HepG2 (cell line): ENCODE data around the gene SLIT1. TPM values are rescaled to one million over a fixed set of nuclear protein-coding genes. Genes with fewer than 3 reads are reported as not detected.

Source experiments
- ATAC-seq: fragments of 200-7000 bp; cut with Tn5 transposase; 3 replicates; pipeline ENCODE4 v1.9.1; 2020; ENCODE audit warnings: mild to moderate bottlenecking, moderate library complexity
- BruUV-seq: library from RNA; stranded (reverse); fragments of 400-500 nt; replicated peaks from 2 replicates; lab custom pipeline; 2021; lab: Mats Ljungman, UMichigan
- CTCF ChIA-PET: fragments of 300-600 bp; formaldehyde crosslinking; extraction: SDS; loops from one replicate; lab custom pipeline; 2021; ENCODE audit warnings: low total read pairs, inconsistent platforms, low intra/inter-chr PET ratio; lab: Yijun Ruan, JAX
- POLR2A ChIA-PET: fragments of 350-600 bp; sonication (Branson Sonifier 250); formaldehyde crosslinking; loops from one replicate; lab custom pipeline; 2020; ENCODE audit warnings: antibody characterized with exemption, inconsistent platforms; lab: Yijun Ruan, JAX
- DNase-seq: peaks from one replicate; pipeline ENCODE4 v3.0.0-alpha.2; 2015; ENCODE audit warnings: low spot score
- FAIRE-seq: peaks from 3 replicates; lab custom pipeline; 2011; peaks lifted over from hg19 to GRCh38; lab: Jason Lieb, UNC
- H2AFZ ChIP-seq: one replicate; pipeline ENCODE4 v1.6.1; 2011; ENCODE audit warnings: low read length, inconsistent platforms
- H3K27ac ChIP-seq: fragments of 300-600 bp; 3 replicates; pipeline ENCODE4 v1.8.0; 2011; ENCODE audit warnings: mixed run types, mild to moderate bottlenecking, mixed read lengths, low read length, inconsistent platforms; ENCODE audit not compliant: insufficient read depth; ENCODE audit errors: extremely low read length
- H3K27me3 ChIP-seq, 2 experiments: fragments of 200-600 bp in 1 of 2; 2 replicates in 1 of 2; 3 replicates in 1 of 2; pipeline versions ENCODE4 v1.6.0 to v1.8.0; 2011; ENCODE audit warnings: low read length in 2 of 2, mild to moderate bottlenecking in 2 of 2, moderate library complexity in 2 of 2, inconsistent platforms in 1 of 2; ENCODE audit not compliant: insufficient read depth in 2 of 2, control insufficient read depth in 1 of 2
- H3K36me3 ChIP-seq, 2 experiments: fragments of 200-600 bp in 1 of 2; replicated peaks in 1 of 2; 2 replicates in 1 of 2; 3 replicates in 1 of 2; pipeline versions ENCODE4 v1.5.1 to v1.8.0; 2011; ENCODE audit warnings: low read length in 2 of 2, inconsistent platforms in 1 of 2; ENCODE audit not compliant: insufficient read depth in 2 of 2, control insufficient read depth in 1 of 2
- H3K4me1 ChIP-seq: 2 replicates; pipeline ENCODE4 v1.5.1; 2012; ENCODE audit warnings: low read length, inconsistent platforms; ENCODE audit not compliant: insufficient read depth
- H3K4me2 ChIP-seq: 2 replicates; pipeline ENCODE4 v1.6.0; 2011; ENCODE audit warnings: low read depth, low read length, inconsistent platforms
- H3K4me3 ChIP-seq, 3 experiments: fragments of 200-600 bp in 1 of 3; sonication (generic), shearing (Covaris generic) in 1 of 3; replicated peaks in 1 of 3; 2 replicates each; pipeline ENCODE4 v1.5.1; 2011 to 2016; ENCODE audit warnings: low read length in 3 of 3, inconsistent platforms in 2 of 3, low read depth in 2 of 3, mild to moderate bottlenecking in 2 of 3, control low read depth in 1 of 3, mixed read lengths in 1 of 3; ENCODE audit not compliant: insufficient read depth in 1 of 3
- H3K79me2 ChIP-seq: one replicate; pipeline ENCODE4 v1.6.1; 2011; ENCODE audit warnings: low read length, inconsistent platforms; ENCODE audit not compliant: insufficient read depth
- H3K9ac ChIP-seq: 2 replicates; pipeline ENCODE4 v1.6.0; 2011; ENCODE audit warnings: mild to moderate bottlenecking, low read depth, low read length, inconsistent platforms; ENCODE audit not compliant: insufficient read depth
- H3K9me3 ChIP-seq: 2 replicates; pipeline ENCODE4 v1.5.1; 2012; ENCODE audit warnings: mild to moderate bottlenecking, low read length
- H4K20me1 ChIP-seq: 2 replicates; pipeline ENCODE4 v1.6.0; 2011; ENCODE audit warnings: inconsistent platforms, mild to moderate bottlenecking, low read length, moderate library complexity; ENCODE audit not compliant: insufficient read depth
- BCL3 ChIP-seq: sonication (generic); formaldehyde crosslinking; IDR thresholded peaks from 2 replicates; pipeline ENCODE4 v1.5.1; 2020; ENCODE audit warnings: mild to moderate bottlenecking, missing genetic modification reagents, moderate library complexity
- BRF2 ChIP-seq: sonication (generic); formaldehyde crosslinking; IDR thresholded peaks from 2 replicates; pipeline ENCODE4 v1.8.1; 2022; ENCODE audit warnings: mild to moderate bottlenecking, missing genetic modification reagents
- DMTF1 ChIP-seq: sonication (generic); formaldehyde crosslinking; IDR thresholded peaks from 2 replicates; pipeline ENCODE4 v1.4.0; 2020; ENCODE audit warnings: mild to moderate bottlenecking, missing genetic modification reagents
- HDAC1 ChIP-seq: sonication (generic); formaldehyde crosslinking; IDR thresholded peaks from 2 replicates; pipeline ENCODE4 v1.5.1; 2020; ENCODE audit warnings: mild to moderate bottlenecking, missing genetic modification reagents
- POLR2G ChIP-seq: fragments of 200-400 bp; formaldehyde crosslinking; IDR thresholded peaks from 2 replicates; pipeline ENCODE4 v1.6.1; 2018; ENCODE audit warnings: mild to moderate bottlenecking, low read depth, low read length, moderate library complexity
- ZNF513 ChIP-seq: sonication (generic); formaldehyde crosslinking; conservative IDR thresholded peaks from 2 replicates; pipeline ENCODE4 v1.5.0; 2020; ENCODE audit warnings: missing genetic modification reagents
- WGBS: methylation state at CpG from one replicate; pipeline ENCODE4 v1.1.6; 2017; ENCODE audit warnings: low lambda C conversion rate; 5-methylcytosine and 5-hydroxymethylcytosine counted together
- in situ Hi-C: cut with HindIII; loops from 2 replicates; pipeline ENCODE4 v1.10.0; 2017; ENCODE audit warnings: low pct_unique_long_range_greater_than_20kb; ENCODE audit not compliant: extremely low pct_ligation_motif_present
- intact Hi-C: fragments of 100-400 bp; cut with micrococcal nuclease; formaldehyde crosslinking; loops from one replicate; pipeline ENCODE4 v1.10.0; 2022; ENCODE audit not compliant: unreplicated experiment
- polyA plus RNA-seq, 8 experiments: library from polyadenylated mRNA; depleted of rRNA in 3 of 8; stranded (reverse) in 7 of 8; unstranded in 1 of 8; fragments of >200 nt; fragmentation: Illumina TruSeq in 4 of 8; extraction: Trizol in 4 of 8; gene quantifications; 2 replicates each; pipeline versions ENCODE4 v1.2.1 to v1.2.3, GENCODE V29; 2011 to 2016; ENCODE audit warnings: low read depth in 4 of 8, missing spikeins in 1 of 8, mixed read lengths in 1 of 8; ENCODE audit not compliant: insufficient read depth in 1 of 8
- total RNA-seq, 5 experiments: library from RNA; depleted of rRNA; stranded (reverse); fragments of >200 nt; fragmentation: Illumina TruSeq; extraction: Trizol; gene quantifications; 2 replicates each; pipeline ENCODE4 v1.2.3, GENCODE V29; 2016; ENCODE audit warnings: low read depth in 1 of 5

Gene SLIT1
- total and polyA plus RNA-seq, 2 of the 13 experiments (the other 11 are each of a cell fraction or from before 2014, with no cell fraction given) = 0.09 to 0.33 TPM

GRCh38 chr10:97169911-97170693 is 15.7 kb downstream of the SLIT1 start:
- ChIA-PET POLR2A (interaction anchor here (0.9 kb wide), 1 partner anchor 32 kb away, joined by 3 read pairs; no protein-coding TSS in a partner anchor), CTCF (no interaction called here)
- peak; percentile 29; the same call in 1 of the 2 replicates for TF ChIP-seq POLR2G
- no peak for TF ChIP-seq BCL3 (CRISPR knock-in tag)
- TF ChIP-seq HDAC1 = 0 out of 2 replicates have a peak, but pooled peaks have one; percentile 22
- intact Hi-C loops = no loop called here
- FAIRE-seq (no peak), ATAC-seq (peak; percentile 66), DNase-seq (no peak)
- no peaks in the 10 kb centered on the region for H4K20me1 ChIP-seq
- H3K36me3 ChIP-seq = no peaks in the 10 kb centered on the region
- H3K27ac ChIP-seq = no peak overlapping the region
- in situ Hi-C loops = no loop called here
- BruUV-seq = no TSS peak
- no peak overlapping the region for H3K9ac ChIP-seq
- H3K79me2 ChIP-seq = no peaks in the 10 kb centered on the region
- peaks cover 36% of the 10 kb centered on the region; the same call in 1 of the 2 replicates for H3K4me1 ChIP-seq
- peaks cover 8 to 64% of the 10 kb centered on the region in 2 experiments; a peak in 4 of 5 replicates for H3K27me3 ChIP-seq
- no peaks in the 10 kb centered on the region for H3K9me3 ChIP-seq
- WGBS = 32% methylated on average over 12 of the region's 14 CpGs
- H2AFZ ChIP-seq = no peak overlapping the region
- H3K4me2 ChIP-seq = peak overlapping the region; percentile 48; the same call in 1 of the 2 replicates
- H3K4me3 ChIP-seq = 0 out of 6 replicates have a peak overlapping the region, but pooled peaks of 1 of the 3 experiments have one; percentile 3

- ChIA-PET POLR2A (no interaction called here), CTCF (no interaction called here)
- in situ Hi-C loops (no loop called here), intact Hi-C loops (no loop called here)
- H3K9me3 ChIP-seq = no peaks in the 10 kb centered on the region
- H4K20me1 ChIP-seq = no peaks in the 10 kb centered on the region
- no peak overlapping the region for H3K9ac ChIP-seq
- no peak for ATAC-seq
- H3K36me3 ChIP-seq = no peaks in the 10 kb centered on the region
- no peak overlapping the region for H3K27ac ChIP-seq
- peaks cover 45% of the 10 kb centered on the region; the same call in 1 of the 2 replicates for H3K4me1 ChIP-seq
- no peaks in the 10 kb centered on the region for H3K79me2 ChIP-seq
- peaks cover 8 to 72% of the 10 kb centered on the region in 2 experiments; a peak in 4 of 5 replicates for H3K27me3 ChIP-seq
- DNase-seq = no peak
- BruUV-seq = no TSS peak
- no peak overlapping the region for H3K4me2 ChIP-seq
- no peak overlapping the region for H2AFZ ChIP-seq
- FAIRE-seq = no peak
- H3K4me3 ChIP-seq = no peak overlapping the region
- 25% methylated on average over 4 of the region's 5 CpGs for WGBS
- no peak for TF ChIP-seq ZNF513
- TF ChIP-seq DMTF1 (CRISPR knock-in tag) = no peak
- no peak for TF ChIP-seq BRF2 (CRISPR knock-in tag)
These were observed 16.7 kb downstream of the SLIT1 start for GRCh38 chr10:97169063-97169462.
